IPS-18a (cell line): ENCODE results near the gene UHMK1.
"Not testable (repeated sequence)": the region's sequence is repeated elsewhere in the genome, so short reads cannot be mapped to it uniquely, and the experiment has no call there.

ENCODE experiments used
- H3K27ac ChIP-seq: one replicate; pipeline ENCODE4 v1.5.1; 2013; ENCODE audit warnings: low read length
- H3K27me3 ChIP-seq: one replicate; pipeline ENCODE4 v1.6.1; 2013; ENCODE audit warnings: mild to moderate bottlenecking, low read length; ENCODE audit not compliant: control insufficient read depth, insufficient read depth
- H3K36me3 ChIP-seq: one replicate; pipeline ENCODE4 v1.6.1; 2013; ENCODE audit warnings: low read depth, low read length; ENCODE audit not compliant: control insufficient read depth
- H3K4me1 ChIP-seq: one replicate; pipeline ENCODE4 v1.6.1; 2013; ENCODE audit warnings: low read depth, low read length; ENCODE audit not compliant: control insufficient read depth
- H3K4me3 ChIP-seq: one replicate; pipeline ENCODE4 v1.5.1; 2013; ENCODE audit warnings: low read length
- H3K9ac ChIP-seq: one replicate; pipeline ENCODE4 v1.6.1; 2013; ENCODE audit warnings: mild to moderate bottlenecking, low read length, moderate library complexity
- H3K9me3 ChIP-seq: one replicate; pipeline ENCODE4 v1.6.1; 2013; ENCODE audit warnings: low read depth, low read length; ENCODE audit not compliant: control insufficient read depth

UHMK1 gene

GRCh38 chr1:162571121-162571520, 73.5 kb downstream of the UHMK1 start:
- not testable (repeated sequence) for H3K36me3 ChIP-seq, H3K4me1 ChIP-seq, H3K9me3 ChIP-seq, H3K4me3 ChIP-seq, H3K9ac ChIP-seq, H3K27me3 ChIP-seq, H3K27ac ChIP-seq

GRCh38 chr1:162571696-162572095, 74.1 kb downstream of the UHMK1 start:
- no peaks in the 10 kb centered on the region for H3K4me1 ChIP-seq
- H3K4me3 ChIP-seq: no peak overlapping the region
- H3K27me3 ChIP-seq: no peaks in the 10 kb centered on the region
- no peaks in the 10 kb centered on the region for H3K9me3 ChIP-seq
- no peaks in the 10 kb centered on the region for H3K36me3 ChIP-seq
- H3K27ac ChIP-seq: no peak overlapping the region
- no peak overlapping the region for H3K9ac ChIP-seq

- Histone ChIP-seq H3K27ac (no peak overlapping the region), H3K27me3 (no peaks in the 10 kb centered on the region), H3K4me3 (no peak overlapping the region), H3K9ac (no peak overlapping the region), H3K4me1 (no peaks in the 10 kb centered on the region), H3K9me3 (no peaks in the 10 kb centered on the region), H3K36me3 (no peaks in the 10 kb centered on the region)
These were observed 75.5 kb downstream of the UHMK1 start for GRCh38 chr1:162573136-162573535.

- H3K9ac ChIP-seq: no peak overlapping the region
- H3K36me3 ChIP-seq: peaks cover 8% of the 10 kb centered on the region
- H3K27ac ChIP-seq: no peak overlapping the region
- no peaks in the 10 kb centered on the region for H3K4me1 ChIP-seq
- H3K27me3 ChIP-seq: no peaks in the 10 kb centered on the region
- H3K4me3 ChIP-seq: no peak overlapping the region
- no peaks in the 10 kb centered on the region for H3K9me3 ChIP-seq
These were observed 80.6 kb downstream of the UHMK1 start for GRCh38 chr1:162578071-162578700.

GRCh38 chr1:162578936-162579335, 81.3 kb downstream of the UHMK1 start:
- H3K9me3 ChIP-seq: no peaks in the 10 kb centered on the region
- H3K4me1 ChIP-seq: no peaks in the 10 kb centered on the region

More at GRCh38 chr1:162578936-162579335, 81.3 kb downstream of the UHMK1 start:
- H3K4me3 ChIP-seq: no peak overlapping the region
- H3K27me3 ChIP-seq: no peaks in the 10 kb centered on the region
- H3K36me3 ChIP-seq: peaks cover 8% of the 10 kb centered on the region
- H3K9ac ChIP-seq: no peak overlapping the region
- no peak overlapping the region for H3K27ac ChIP-seq
